NCI-H2227 (cell line): Measurements from ENCODE around the gene SLC4A5.

Source experiments
- DNase-seq: peaks from one replicate; lab custom pipeline; 2025; ENCODE audit not compliant: unreplicated experiment; lab: John Stamatoyannopoulos, UW

SLC4A5 gene

GRCh38 chr2:74275228-74275627 is 68.0 kb downstream of the SLC4A5 start:
- no peak for DNase-seq

GRCh38 chr2:74269667-74270066 is 73.5 kb downstream of the SLC4A5 start:
- no peak for DNase-seq

GRCh38 chr2:74267068-74267467 is 76.1 kb downstream of the SLC4A5 start:
- peak; percentile 52 for DNase-seq

GRCh38 chr2:74264281-74264680 is 78.9 kb downstream of the SLC4A5 start:
- no peak for DNase-seq

GRCh38 chr2:74262681-74263080 is 80.5 kb downstream of the SLC4A5 start:
- DNase-seq, result no peak

- DNase-seq, result peak; percentile 41
These were observed 81.9 kb downstream of the SLC4A5 start for GRCh38 chr2:74261204-74261864.

GRCh38 chr2:74260495-74260894 is 82.7 kb downstream of the SLC4A5 start:
- DNase-seq, result no peak

GRCh38 chr2:74259733-74260132 is 83.5 kb downstream of the SLC4A5 start:
- no peak for DNase-seq

GRCh38 chr2:74259191-74259590 is 84.0 kb downstream of the SLC4A5 start:
- DNase-seq, result no peak

- DNase-seq, result no peak
These were observed 87.5 kb downstream of the SLC4A5 start for GRCh38 chr2:74255660-74256213.

- DNase-seq, result no peak
These were observed 89.3 kb downstream of the SLC4A5 start for GRCh38 chr2:74253971-74254310.

- no peak for DNase-seq
These were observed 89.8 kb downstream of the SLC4A5 start for GRCh38 chr2:74253306-74253970.

- DNase-seq, result no peak
These were observed 90.4 kb downstream of the SLC4A5 start for GRCh38 chr2:74252862-74253261.

GRCh38 chr2:74252036-74252435 is 91.2 kb downstream of the SLC4A5 start:
- no peak for DNase-seq

- DNase-seq, result peak; percentile 65
These were observed 93.0 kb downstream of the SLC4A5 start for GRCh38 chr2:74250189-74250631.

- DNase-seq, result no peak
These were observed 93.7 kb downstream of the SLC4A5 start for GRCh38 chr2:74249406-74250122.

- no peak for DNase-seq
These were observed 96.6 kb downstream of the SLC4A5 start for GRCh38 chr2:74246496-74247195.

GRCh38 chr2:74244286-74244685 is 98.9 kb downstream of the SLC4A5 start:
- DNase-seq, result no peak

GRCh38 chr2:74242354-74243071 is 100.7 kb downstream of the SLC4A5 start:
- no peak for DNase-seq

- DNase-seq, result no peak
These were observed 103.9 kb downstream of the SLC4A5 start for GRCh38 chr2:74239346-74239745.

GRCh38 chr2:74238879-74239278 is 104.3 kb downstream of the SLC4A5 start:
- no peak for DNase-seq
